ENCODE results near the gene SLC35C1. TPM values are rescaled to one million over a fixed set of nuclear protein-coding genes. Genes with fewer than 3 reads are reported as not detected.

Gene SLC35C1
- total and polyA plus RNA-seq, 2 donors (not counting 3 experiments of a cell fraction or from before 2014, with no cell fraction given): 8.5 to 19.8 TPM

DNA sequence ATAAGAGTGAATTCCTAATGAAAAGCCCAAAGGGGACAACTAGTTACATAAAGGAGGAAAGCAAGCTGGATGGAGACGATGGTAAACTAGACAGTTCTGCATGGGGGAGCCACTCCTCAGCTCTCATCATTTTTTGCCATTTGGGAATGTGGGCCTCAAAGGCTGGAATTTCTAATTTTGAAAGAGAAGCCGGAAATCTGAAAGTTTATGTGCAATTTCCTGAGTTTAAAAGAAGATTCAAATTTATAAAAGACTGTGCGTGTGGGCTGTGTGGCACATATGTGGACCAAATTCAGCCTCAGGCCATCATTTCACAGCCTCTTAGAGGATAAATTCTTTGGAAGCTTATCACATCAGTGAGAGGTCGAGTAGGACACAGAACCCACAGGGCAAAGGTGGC lies 24.0 kb downstream of the SLC35C1 start:
- peaks cover 29 to 32% of the 10 kb centered on the region in 2 experiments for H3K27me3 ChIP-seq (ENCODE audit: control insufficient read depth in 2 of 2, insufficient read depth in 2 of 2, low read length in 2 of 2)
- H3K79me2 ChIP-seq (ENCODE audit: control insufficient read depth, insufficient read depth, low read length): no peaks in the 10 kb centered on the region
- CTCF ChIA-PET: interaction anchor here (0.9 to 1.2 kb wide), 2 partner anchors 9 to 13 kb away, joined by 4 read pairs; no protein-coding TSS in a partner anchor
- FAIRE-seq: no peak
- no peaks in the 10 kb centered on the region for H4K20me1 ChIP-seq (replicated peaks; ENCODE audit: control insufficient read depth, extremely low read depth, insufficient read depth, low read length)
- H3K27ac ChIP-seq (ENCODE audit: insufficient read depth, low read depth, low read length): no peak overlapping the region
- H3K4me1 ChIP-seq (ENCODE audit: control insufficient read depth, extremely low read depth, insufficient read depth, low read length): no peaks in the 10 kb centered on the region
- no TSS peak for BruUV-seq (replicated peaks)
- no peak overlapping the region for H3K4me3 ChIP-seq (replicated peaks in 1 of 3; ENCODE audit: insufficient read depth in 1 of 3, low read depth in 1 of 3, low read length in 3 of 3)
- dilution Hi-C loops (cut with MboI; ENCODE audit: extremely low pct_ligation_motif_present, low sequenced_read_pairs) (no loop called here), intact Hi-C loops (cut with micrococcal nuclease) (no loop called here)
- TF ChIP-seq, protein P1, sequence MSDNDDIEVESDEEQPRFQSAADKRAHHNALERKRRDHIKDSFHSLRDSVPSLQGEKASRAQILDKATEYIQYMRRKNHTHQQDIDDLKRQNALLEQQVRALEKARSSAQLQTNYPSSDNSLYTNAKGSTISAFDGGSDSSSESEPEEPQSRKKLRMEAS (IDR thresholded peaks at IDR 0.05; ENCODE audit: insufficient read depth, insufficient read length): no peak
- TF ChIP-seq MYC (IDR thresholded peaks at IDR 0.05; ENCODE audit: low read depth, low read length): no peak
- TF ChIP-seq GATA2 (IDR thresholded peaks at IDR 0.05; ENCODE audit: insufficient read depth, insufficient read length, low read depth, low read length): no peak
- TF ChIP-seq, protein P2, sequence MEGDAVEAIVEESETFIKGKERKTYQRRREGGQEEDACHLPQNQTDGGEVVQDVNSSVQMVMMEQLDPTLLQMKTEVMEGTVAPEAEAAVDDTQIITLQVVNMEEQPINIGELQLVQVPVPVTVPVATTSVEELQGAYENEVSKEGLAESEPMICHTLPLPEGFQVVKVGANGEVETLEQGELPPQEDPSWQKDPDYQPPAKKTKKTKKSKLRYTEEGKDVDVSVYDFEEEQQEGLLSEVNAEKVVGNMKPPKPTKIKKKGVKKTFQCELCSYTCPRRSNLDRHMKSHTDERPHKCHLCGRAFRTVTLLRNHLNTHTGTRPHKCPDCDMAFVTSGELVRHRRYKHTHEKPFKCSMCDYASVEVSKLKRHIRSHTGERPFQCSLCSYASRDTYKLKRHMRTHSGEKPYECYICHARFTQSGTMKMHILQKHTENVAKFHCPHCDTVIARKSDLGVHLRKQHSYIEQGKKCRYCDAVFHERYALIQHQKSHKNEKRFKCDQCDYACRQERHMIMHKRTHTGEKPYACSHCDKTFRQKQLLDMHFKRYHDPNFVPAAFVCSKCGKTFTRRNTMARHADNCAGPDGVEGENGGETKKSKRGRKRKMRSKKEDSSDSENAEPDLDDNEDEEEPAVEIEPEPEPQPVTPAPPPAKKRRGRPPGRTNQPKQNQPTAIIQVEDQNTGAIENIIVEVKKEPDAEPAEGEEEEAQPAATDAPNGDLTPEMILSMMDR (IDR thresholded peaks at IDR 0.05; ENCODE audit: extremely low read depth in 1 of 2, insufficient read depth in 1 of 2, low read depth in 1 of 2, low read length in 2 of 2): no peak
- TF ChIP-seq POLR2AphosphoS5 (IDR thresholded peaks at IDR 0.05; ENCODE audit: insufficient read depth, low read depth, low read length): no peak
- no peak for TF ChIP-seq JUN (IDR thresholded peaks at IDR 0.05; ENCODE audit: borderline replicate concordance, insufficient read depth, insufficient read length, low read depth)
- no peak for TF ChIP-seq EZH2 (IDR thresholded peaks at IDR 0.05; ENCODE audit: borderline replicate concordance, low read depth, low read length, severe bottlenecking)
- TF ChIP-seq FOS (IDR thresholded peaks at IDR 0.05; ENCODE audit: borderline replicate concordance, insufficient read depth, low read length): no peak
- TF ChIP-seq POLR2A (IDR thresholded peaks at IDR 0.05; ENCODE audit: low read depth, low read length): no peak
- no peak overlapping the region for H3K9ac ChIP-seq (replicated peaks; ENCODE audit: extremely low read depth, insufficient read depth, low read length)
- H2AFZ ChIP-seq (ENCODE audit: low read depth, low read length): no peak overlapping the region
- no peaks in the 10 kb centered on the region for H3K9me3 ChIP-seq (replicated peaks; ENCODE audit: control insufficient read depth, insufficient read depth, low read length)
- H3K4me2 ChIP-seq (ENCODE audit: insufficient read depth, low read length): no peak overlapping the region
- H3K9me1 ChIP-seq (replicated peaks; ENCODE audit: control insufficient read depth, extremely low read depth, insufficient read depth, low read length): no peaks in the 10 kb centered on the region
- POLR2A ChIA-PET: no interaction called here
- no peaks in the 10 kb centered on the region for H3K36me3 ChIP-seq (ENCODE audit: control insufficient read depth in 2 of 2, extremely low read depth in 1 of 2, insufficient read depth in 2 of 2, low read length in 2 of 2)
- DNase-seq (ENCODE audit: low read depth, low spot score): no peak
